Stimulated activated CD4-positive, alpha-beta T cell treated with anti-CD3 and anti-CD28 coated beads, Interleukin-4, amount 100 ng/mL, for 1 hour (primary cell): ENCODE data around the gene PICK1.
A peak's percentile ranks its signal among the peaks of the same experiment; 100 is the strongest.

Source experiments
- DNase-seq: peaks from one replicate; pipeline ENCODE4 v3.0.0-alpha.2; 2020

PICK1 gene

DNA sequence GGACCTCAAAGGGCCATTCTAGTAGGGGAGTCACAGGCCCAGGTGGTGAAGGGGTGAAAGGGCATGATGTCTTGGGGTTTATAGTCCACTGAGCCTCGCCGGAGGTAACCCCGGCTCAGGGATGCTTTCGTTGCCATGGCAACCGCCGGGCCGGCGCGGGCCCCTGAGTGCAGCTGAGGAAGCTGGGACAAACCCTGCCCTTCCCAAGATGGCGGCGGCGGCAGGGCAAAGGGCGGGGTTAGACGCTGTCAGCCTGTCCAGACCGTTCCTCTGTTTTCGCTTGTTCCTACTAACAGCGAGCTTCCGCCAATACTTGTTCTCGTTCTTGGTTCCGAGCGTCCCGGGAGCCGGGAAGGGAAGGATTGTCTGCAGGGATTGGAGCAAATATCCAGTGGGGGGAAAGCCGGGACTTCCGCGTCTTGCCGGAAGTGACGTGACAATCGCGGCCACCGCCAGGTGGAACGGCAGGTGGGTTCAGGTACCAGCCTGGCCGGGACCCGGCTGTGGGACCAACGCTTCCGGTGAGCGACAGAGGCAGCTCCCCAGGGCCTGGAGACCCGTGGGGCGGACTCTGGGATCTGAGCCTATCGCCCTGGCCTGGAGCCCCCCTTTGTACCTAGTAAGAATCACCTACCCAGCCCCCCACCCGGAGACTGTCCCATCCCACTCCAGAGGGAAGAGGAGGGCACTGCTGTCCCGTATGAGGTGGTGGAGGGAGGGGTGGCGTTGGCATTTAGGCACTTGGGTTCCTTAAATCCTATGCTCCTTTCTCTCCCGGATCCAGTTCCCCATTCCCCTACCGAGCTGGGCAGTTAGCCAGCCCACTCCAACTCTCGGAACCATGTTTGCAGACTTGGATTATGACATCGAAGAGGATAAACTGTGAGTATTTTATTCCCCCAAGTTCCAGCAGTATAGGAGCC, at the start of gene PICK1:
Gene PICK1 (plus strand): TSS at position 436 of the 923 bp plus-strand sequence. CDS start 406 bp downstream, at position 842.
- DNase-seq: peak; percentile 80

DNA sequence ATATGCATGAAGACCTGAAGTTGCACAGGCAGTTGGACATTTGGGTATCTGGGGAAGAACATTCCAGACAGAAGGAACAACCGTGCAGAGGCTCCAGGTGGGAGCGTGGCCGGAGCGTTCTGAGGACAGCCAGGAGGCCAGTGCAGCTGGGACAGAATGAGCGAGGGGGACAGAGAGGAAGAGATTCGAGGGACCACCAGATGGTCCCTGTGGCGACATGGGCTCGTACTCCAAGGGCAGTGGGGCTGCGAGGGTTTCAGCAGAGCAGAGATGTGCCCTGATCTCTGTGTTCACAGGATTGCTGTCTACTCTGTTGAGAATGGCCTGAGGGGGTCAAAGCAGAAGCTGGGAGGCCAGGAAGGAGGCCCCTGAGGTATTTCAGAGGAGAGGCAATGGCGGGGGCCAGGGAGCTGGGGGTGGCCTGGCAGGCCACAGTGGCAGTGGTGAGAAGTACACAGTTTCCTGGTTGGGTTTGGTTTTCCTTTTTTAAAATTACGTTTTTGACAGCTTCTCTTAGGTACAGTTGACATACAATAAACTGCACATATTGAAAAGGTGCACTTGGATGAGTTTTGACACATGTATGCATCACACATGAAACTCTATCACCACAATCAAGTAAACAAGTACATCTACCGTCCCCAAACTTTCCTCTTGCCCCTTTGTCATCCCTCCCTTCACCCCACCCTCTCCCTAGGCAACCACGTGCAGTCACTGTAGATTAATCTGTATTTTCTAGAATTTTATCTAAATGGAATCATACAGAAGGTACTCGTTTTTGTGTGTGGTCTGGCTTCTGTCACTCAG, 48.0 kb upstream of the PICK1 start:
- no peak for DNase-seq

DNA sequence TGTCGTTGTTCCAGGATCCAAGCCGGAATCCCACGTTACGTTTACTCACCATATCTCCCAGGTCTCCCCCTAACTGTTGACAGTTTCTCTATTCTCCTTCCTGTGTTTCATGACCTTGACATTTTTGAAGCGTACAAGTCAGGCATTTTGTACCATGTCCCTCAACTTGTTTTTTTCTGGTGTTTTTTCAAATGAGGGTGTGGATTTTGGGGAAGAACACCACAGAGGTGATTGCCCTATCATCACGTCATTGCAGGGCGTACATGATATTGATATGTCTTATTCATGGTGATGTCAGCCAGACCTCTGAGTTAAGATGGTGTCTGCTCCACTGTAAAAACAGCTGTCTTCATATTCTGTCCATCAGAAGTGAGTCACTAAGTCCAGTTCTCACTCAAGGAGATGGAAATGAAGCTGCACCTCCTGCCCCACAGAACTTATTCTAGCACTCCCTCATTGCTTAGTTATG, 44.6 kb upstream of the PICK1 start:
- no peak for DNase-seq

DNA sequence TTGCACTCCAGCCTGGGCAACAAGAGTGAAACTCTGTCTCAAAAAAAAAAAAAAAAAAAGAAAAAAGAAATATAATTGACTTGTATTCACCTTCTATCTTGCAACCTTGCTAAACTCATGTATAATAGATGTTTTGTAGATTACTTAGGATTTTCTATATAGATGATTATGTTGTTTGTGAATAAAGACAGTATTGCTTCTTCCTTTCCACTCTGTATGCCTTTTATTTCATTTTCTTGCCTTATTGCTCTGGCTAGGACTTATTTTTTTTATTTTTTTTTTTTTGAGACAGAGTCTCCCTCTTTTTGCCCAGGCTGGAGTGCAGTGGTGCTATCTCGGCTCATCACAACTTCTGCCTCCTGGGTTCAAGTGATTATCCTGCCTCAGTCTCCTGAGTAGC, 43.1 kb upstream of the PICK1 start:
- no peak for DNase-seq

DNA sequence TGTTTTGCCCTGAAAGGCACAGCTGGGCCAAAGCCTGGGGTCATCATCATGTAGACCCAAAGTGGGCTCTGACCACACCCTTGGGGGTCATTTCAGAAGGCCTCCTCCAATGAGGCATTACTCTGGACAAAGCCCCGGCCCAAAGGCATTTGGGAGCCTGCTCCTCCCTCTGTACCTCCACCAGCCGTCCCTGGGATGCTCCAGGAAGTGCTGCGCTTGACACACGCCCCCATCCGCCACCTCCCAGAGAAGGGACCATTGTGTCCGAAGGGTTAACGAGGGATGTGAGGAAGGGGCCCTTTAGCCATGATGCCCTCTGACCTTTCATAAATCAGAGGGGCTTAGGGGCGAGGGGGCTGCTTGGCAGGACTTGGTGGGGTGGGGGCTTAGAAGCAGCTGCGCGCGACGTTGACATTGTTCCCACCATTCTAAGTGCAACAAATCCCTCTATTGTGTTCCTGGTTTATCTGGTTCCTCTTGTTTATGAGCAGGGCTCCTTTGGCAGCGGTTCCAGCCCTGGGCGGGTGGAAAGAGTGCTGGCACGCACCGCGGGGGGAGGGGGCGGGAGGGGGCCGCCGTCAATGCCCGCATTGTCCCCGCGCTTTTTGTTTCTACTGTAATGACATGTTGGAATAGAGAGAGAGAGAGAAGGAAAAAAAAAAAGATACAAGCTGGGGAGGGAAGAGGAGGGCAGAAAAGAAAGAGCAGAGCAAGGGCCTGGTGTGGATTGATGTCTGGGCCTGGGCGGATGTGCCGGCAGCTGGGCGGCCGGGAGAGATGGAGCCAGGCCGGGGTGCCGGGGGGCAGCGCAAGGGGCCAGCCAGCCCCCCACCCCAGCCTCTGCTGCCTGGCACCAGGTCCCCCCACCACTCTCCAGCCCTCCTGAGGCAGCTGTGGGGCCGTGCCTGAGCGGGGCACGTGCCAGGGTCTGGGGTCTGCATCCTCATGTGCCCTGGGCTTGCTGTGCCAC, 40.7 kb upstream of the PICK1 start:
- DNase-seq: no peak

DNA sequence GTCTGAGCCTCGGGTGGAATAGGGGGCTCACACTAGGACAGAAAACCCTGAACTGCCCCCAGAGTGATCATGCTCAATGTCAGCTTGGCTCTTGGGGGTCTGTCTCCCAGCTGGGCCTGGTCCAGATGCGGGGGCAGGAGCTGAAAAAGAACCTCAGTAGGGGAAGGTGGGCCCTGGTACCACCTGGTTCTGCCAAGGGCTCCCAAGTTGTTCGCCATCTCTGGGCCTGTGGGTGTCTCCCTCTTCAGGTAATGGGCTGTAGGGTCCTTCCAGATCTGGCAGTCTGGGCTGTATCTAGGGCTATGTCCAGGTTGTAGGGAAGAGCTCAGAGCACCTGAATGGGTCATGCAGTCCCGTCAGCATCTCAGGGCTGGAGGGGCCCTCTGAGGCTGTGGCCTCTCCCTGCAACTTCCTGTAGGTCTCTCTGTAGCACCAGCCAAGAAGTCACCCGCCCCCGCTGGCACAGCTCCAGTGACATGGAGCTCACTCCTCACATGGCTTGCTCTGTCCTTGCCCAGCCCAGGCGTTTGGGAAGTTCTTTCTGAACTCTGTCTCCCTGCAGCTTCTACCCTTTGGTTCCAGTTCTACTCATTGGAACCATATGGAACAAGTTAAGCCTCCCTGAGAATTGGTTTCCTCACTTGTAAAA, 39.8 kb upstream of the PICK1 start:
- DNase-seq: no peak

DNA sequence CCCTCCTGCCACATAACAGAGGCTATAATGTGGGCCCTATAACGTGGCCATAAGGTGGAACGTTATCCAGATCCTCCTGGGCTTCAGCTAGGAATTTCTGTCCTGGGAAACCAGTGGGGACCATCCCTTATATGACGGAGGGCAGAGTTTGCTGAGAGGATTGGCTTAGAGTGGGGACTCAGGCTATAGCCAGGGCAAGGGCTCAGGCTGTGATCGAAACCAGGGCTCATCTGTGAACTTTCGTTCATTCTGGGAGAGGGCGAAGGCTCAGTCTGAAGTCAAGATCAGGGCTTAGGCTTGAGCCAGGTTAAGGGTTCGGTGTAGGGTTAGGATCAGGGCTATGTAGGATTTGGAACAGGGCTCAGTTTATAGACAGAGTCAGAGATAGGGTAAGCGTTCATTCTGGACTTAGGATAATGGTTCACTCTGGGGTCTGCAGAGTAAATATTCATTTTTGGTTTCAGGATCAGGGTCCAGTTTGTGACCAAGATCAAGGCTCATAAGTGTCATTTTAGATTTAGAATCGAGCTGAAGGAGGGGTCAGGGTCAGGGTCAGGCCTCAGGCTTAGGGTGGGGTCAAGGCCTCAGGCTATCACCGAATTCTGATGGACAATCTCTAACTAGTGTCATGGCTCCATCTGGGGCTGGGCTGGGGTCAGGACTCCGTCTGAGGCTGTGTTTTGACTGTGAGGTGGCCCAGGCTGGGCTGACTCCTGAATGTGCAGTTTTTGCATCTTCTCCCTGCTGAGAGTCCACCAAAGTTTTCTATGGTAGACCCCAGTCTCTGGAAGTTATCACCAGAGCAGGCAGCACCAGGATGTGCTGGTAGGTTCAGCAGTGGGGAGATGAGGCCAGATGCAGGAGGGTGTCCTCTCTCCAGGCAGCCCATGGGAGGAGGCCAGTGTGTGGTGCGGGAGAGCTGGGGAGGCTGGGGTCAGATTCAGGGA, 39.0 kb upstream of the PICK1 start:
- DNase-seq: no peak

DNA sequence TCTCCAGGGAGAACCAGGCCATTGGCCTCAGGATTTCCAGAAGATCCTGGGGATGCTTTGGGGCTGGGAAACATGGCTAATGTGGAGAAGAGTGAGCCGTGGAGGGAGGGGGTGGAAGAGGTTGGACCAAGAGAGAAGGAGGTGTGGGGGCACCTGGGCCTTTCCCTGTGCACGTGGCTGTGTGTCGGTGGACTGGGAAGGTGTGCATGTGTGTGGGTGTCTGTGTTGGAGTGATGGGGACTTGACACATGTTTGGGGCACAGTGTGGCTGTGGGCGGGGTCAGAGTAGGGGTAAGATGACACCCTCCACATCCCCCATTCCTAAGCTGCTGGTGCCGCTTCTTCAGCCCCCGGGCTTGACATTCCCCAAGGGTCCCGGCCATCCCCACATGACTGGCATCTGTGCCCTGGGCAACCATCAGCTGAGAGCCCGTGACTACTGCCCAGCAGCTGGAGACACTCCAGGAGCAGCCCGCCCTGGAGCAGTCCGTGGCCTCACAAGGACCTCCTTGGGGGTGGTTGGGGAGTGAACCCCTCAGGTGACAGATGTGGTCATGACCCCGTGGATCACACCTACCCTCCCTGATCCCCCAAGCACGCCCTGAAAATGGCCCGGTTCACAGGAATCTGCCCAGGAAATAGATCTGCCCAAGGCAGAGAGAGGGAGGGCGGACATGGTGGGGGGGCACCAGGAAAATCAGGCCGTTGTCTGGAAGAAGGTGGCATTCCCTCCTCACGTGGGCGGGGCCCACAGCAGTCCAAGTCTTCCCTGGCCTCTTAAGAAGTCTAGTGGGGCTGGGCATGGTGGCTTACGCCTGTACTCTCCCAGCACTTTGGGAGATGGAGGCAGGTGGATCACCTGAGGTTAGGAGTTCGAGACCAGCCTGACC, 38.0 kb upstream of the PICK1 start:
- no peak for DNase-seq

DNA sequence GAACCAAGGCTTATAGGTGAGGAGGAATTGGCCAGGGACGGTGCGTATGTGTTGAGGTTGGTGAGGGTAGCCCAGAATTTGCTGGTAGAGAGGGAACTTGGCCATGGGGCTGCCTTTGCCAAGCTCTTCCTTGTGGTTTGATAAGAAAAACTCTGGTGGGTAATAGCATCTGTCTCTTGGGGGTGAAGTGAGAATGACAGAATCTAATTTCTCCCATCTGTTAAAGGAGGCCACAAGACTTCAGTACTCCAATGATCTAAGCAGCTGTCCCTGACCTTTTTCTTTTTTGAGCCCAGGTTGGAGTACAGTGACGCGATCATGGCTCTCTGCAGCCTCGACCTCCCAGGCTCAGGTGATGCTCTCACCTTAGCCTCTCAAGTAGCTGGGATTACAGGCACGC, 36.0 kb upstream of the PICK1 start:
- DNase-seq: no peak

DNA sequence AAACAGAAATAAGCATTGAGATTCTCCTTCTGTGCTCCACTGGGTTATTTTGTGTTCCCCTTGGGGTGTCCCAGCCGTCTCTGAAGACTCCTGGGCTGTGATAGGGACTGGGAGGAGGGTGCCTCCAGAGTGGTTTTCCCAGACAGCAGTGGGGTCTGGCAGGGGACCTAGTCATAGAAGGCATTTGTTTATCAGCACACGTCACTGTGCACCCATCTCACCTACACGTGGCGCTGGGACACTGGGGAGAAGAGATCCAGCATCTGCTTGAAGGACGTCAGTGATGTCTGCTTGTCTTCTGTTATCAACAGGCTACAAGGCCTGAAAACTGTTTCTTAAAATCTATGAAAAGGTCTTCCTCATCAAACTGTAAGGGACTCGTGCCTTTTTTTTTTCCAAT, 34.2 kb upstream of the PICK1 start:
- no peak for DNase-seq

DNA sequence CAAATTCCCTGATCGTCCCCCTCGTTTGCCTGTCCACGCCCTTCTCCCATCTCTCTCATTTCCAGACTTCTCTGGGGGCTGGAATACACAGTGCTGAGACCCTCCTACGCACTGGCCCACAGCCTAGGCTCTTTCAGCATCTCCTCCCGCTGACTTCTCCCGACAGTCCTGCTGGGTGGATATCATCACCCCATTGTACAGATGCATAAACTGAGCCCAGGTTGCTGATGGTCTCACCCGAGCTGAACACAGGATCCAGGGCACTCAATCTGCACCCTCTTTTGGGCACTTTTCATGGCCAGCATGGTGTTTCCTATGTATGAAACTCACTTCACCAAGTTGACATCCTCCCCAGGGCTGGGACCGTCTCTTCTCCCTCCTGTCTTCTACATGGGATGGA, 31.7 kb upstream of the PICK1 start:
- DNase-seq: no peak

DNA sequence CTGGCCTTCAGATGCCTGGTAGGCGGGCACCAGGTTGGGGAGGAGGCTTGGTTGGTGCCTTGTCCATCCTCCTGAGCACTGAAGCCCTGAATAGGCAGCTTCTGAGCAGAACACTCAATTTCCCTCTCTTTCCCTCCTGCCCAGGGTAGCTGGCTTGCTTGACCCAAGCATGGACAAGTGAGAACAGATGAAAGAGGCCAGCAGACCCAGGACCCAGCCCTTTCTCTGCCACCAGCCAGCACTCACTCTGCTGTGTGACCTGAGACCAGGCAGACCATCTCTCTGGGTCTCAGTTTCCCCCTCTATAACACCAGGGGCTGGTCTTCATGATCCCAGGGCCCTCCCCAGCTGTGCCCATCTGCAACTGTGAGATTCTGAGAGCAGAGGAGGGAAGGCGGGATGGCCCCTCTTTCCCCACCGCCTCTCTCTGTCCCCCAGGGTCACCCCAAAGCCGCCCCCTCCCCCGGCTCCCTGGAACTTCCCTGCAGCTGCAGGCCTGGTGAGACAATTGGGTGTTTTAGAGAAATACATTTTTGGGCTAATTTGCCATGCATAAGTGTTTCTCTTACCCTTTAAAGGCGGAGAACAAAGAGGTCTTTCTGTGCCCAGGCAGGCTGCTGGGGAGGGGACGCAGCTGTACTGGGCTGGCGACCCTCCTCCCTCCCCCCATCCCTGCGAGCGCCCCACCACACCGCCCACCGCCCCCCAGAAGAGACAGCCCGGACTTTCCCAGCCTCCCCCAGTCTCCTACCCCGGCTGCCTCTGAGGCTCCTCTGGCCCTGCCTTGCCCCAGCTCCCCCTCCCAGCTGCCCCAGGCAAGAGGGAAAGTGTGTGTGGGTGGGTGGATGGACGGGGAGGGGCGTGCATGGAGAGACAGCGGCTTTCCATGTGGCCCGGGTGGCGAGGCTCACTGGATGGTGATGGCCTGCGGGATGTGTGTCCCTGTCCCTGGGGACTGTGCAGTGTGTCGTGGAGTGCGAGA, 30.8 kb upstream of the PICK1 start:
- DNase-seq: no peak

DNA sequence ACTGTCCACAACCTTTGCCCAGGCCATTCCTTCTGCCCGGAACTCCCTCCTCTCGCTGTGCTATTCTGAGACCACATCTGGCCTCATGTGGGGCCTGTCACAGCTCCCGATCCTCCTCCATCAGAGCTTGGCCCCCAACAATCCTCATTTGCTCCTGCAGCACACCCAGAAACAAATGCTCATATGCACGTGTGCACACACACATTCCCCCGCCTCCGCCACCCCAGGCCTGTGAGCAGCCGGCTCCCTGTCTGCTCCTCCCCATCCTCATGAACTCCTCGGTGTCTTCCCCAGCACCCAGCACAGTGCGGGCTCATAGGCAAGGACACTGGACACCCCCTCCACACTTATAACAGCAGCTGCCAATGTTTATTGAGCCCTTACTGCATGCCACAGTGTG, 29.7 kb upstream of the PICK1 start:
- no peak for DNase-seq

DNA sequence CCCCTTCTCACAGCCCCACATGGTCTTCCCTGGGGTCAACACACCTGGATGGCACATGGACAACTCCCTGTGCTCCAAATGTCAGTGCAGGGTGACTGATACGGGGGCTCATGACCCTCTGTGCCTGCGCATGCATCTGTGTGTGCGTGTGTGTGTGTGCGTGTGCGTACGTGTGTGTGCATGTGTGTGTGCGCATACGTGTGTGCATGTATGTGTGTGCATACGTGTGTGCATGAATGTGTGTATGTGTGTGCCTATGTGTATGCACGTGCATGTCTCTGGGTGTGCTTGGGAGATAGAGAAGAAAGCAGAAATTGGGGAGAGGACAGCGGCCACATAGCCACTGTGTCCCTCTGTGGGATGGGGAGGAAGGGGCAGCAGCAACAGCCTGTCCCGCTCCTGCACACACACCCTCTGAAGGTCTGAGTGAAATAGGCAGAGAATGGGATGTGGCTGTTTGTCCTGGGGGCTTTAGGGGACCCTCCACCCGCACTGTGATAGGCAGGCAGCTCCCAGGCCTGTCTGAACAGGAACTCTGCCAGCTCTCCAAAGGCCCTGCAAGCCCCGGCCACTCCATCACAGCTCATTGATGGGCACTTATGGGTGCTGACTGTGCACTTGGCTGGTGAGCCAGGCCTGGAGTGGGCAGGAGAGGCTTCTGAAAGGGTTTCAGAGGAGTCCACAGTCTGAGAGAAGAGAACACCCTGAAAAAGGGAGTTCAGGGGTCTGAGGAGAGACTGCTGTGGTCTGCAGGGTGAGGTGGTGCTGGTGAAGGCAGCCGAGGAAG, 28.7 kb upstream of the PICK1 start:
- no peak for DNase-seq

DNA sequence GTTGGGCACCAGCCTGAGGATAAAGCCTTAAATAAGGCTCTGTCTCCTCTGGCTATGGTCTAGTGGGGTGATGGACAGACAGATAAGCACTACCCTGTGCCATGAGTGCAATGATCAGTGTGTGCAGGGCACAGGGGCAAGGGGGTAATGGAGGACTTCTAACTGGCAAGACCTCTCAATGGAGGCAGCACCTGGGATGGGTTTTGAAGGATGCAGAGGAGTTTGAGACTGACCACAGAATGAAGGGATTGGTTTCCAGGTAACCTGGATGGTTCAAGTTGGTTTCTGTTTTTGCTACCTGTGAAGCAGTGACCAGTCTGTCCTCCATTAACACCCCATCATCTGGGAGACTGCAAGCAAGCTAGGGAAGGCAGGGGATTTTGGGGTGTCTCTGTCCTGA, 27.8 kb upstream of the PICK1 start:
- DNase-seq: no peak

DNA sequence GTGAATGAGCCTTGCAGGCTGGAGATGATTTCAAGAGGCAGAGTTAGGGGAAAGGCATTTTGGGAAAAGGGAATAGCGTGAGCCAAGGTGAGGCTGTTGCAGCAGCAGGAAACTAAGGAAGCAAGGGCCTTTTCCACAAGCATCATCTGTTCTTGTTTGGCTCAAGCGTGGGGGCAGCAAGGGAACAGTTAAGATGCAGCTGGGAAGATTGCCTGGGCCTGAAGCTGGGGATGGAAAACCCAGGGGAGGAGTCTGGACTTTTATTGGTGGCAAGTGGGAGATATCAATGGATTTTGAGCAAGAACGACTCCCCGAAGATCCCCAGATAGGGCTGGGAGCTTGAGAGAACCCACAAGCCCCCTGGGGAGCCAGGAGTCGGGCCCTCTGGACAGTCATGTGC, 27.3 kb upstream of the PICK1 start:
- DNase-seq: no peak

DNA sequence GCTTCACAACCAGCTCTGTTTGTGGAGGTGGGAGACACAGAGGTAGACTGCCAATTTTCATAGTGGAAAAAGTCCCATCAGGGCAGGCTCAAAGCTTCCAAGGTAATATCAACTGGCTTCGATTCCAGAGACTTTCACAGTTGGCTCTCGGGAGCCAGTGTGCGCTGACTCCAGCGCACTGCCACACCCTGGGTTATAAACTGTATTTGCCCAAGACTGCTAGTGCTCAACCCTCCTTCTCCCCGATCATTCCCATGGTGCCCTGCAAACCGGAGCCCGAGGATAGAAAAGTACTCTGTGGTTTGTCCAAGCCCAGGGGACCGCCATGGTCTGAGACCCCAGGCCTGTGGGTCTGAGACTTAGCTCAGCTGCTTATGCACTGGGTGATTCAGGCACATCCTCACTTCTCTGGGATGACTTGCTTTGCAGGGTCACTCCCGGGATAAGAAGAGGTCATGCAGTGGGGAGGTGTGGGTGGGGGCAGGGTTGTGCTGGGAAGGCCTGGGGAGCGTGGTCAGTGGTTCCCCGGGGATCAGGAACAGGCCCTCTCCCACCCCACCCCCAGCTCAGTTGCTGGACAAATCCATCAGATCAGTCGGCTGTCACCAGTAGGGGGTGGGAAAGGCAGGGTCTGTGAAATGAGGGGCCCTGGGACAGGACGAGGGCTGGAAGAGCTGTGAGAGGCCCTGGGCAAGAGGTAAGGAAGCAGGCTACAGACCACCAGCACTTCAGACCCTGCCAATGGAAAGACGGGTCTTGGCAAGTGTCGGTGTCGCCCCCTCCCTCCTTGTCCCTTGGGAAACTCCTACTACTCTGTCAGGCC, 26.7 kb upstream of the PICK1 start:
- no peak for DNase-seq
